Sigmoid colon (tissue), 7 donors: ENCODE measurements around the gene ABHD12. TPM values are rescaled to one million over a fixed set of nuclear protein-coding genes. Genes with fewer than 3 reads are reported as not detected.
A peak's percentile ranks its signal among the peaks of the same experiment; 100 is the strongest.

Experiments
- DNase-seq: peaks from one replicate; pipeline ENCODE4 v3.0.0-alpha.2; 2019
- H3K27ac ChIP-seq, 4 donors: fragments of 200-600 bp; sonication (generic); one replicate each; pipeline ENCODE4 v1.5.1; 2016 to 2019; ENCODE audit warnings: mild to moderate bottlenecking in 1 of 4
- H3K27me3 ChIP-seq, 3 donors: fragments of 200-600 bp; sonication (generic); one replicate each; pipeline ENCODE4 v1.5.1; 2019; ENCODE audit warnings: mild to moderate bottlenecking in 1 of 3
- H3K36me3 ChIP-seq, 4 donors: fragments of 200-600 bp; sonication (generic); one replicate each; pipeline ENCODE4 v1.5.1; 2016 to 2019
- H3K4me1 ChIP-seq, 4 donors: fragments of 200-600 bp; sonication (generic); one replicate each; pipeline ENCODE4 v1.5.1; 2017 to 2019
- H3K4me3 ChIP-seq, 4 donors: fragments of 200-600 bp; sonication (generic); one replicate each; pipeline ENCODE4 v1.5.1; 2017 to 2019; ENCODE audit warnings: mild to moderate bottlenecking in 2 of 4, moderate library complexity in 1 of 4
- H3K9me3 ChIP-seq, 4 donors: fragments of 200-600 bp in 3 of 4; sonication (generic) in 3 of 4; one replicate each; pipeline versions ENCODE4 v1.5.1 to v1.6.1; 2013 to 2019
- EP300 ChIP-seq, 4 donors: sonication (generic); formaldehyde crosslinking; IDR thresholded peaks; one replicate each; pipeline ENCODE4 v1.6.1; 2017; ENCODE audit warnings: antibody characterized with exemption in 4 of 4
- POLR2A ChIP-seq, 2 donors: fragments of 450-650 bp; IDR thresholded peaks; one replicate each; pipeline ENCODE4 v1.6.1; 2016; ENCODE audit warnings: antibody characterized with exemption in 2 of 2, mild to moderate bottlenecking in 2 of 2, moderate library complexity in 2 of 2
- POLR2AphosphoS5 ChIP-seq, 4 donors: sonication (generic); formaldehyde crosslinking; IDR thresholded peaks; one replicate each; pipeline ENCODE4 v1.6.1; 2017; ENCODE audit warnings: antibody characterized with exemption in 4 of 4
- WGBS, 2 donors: extraction: QIAGEN DNeasy Blood & Tissue Kit; methylation state at CpG; one replicate each; pipeline ENCODE4 v1.1.7; 2013; 5-methylcytosine and 5-hydroxymethylcytosine counted together
- intact Hi-C: fragments of 100-400 bp; cut with DNase I; formaldehyde crosslinking; loops from one replicate; pipeline ENCODE4 v1.15.1; 2023
- polyA plus RNA-seq, 3 donors: library from polyadenylated mRNA; stranded (reverse); fragments of 200-250 nt; gene quantifications; one replicate each; pipeline ENCODE4 v1.2.3, GENCODE V29; 2013
- total RNA-seq, 4 donors: library from RNA; depleted of rRNA; stranded (reverse); fragments of >200 nt; gene quantifications; one replicate each; pipeline ENCODE4 v1.1.0, GENCODE V29; 2016
- TF ChIP-seq, protein P1 (sequence below), 4 experiments: fragments of 450-650 bp in 3 of 4; fragments of 200-600 bp in 1 of 4; IDR thresholded peaks; one replicate each; pipeline ENCODE4 v1.5.1; 2016 to 2019; ENCODE audit warnings: antibody characterized with exemption in 4 of 4, mild to moderate bottlenecking in 3 of 4, moderate library complexity in 2 of 4
- donor health status: healthy with polysubstance abuse.
- donor health status: Bipolar disorder and iron deficiency.
- donor health status: healthy.

ABHD12 gene
- total and polyA plus RNA-seq, 7 donors = 18.9 to 49.0 (median 35.7) TPM

DNA sequence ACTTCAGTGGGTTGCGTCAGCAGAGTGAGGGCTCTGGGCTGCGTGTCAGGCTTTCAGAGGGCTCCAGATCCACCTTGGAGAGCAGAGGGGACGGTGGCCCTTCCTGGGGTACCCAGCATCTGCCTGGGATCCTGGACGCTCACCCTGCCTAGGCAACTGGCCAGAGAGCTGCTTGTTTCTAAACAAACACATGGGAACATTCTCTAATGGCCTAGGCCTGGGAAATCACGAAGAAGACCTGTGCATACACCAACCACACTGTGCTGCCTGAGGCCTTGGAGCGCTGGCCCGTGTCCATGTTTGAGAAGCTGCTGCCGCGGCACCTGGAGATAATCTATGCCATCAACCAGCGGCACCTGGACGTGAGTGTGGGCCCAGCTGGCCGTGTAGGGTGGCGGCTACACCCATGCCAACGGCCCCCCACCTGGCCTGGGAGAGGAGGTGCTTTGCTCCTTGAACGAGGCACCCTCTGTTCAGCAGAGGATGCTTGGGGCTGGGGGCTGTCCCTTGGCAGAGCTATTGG is 110.5 kb downstream of the ABHD12 start:
- Histone ChIP-seq H3K9me3 (no peaks in the 10 kb centered on the region), H3K36me3 (peaks cover 50 to 100% (median 86%) of the 10 kb centered on the region in 4 donors), H3K4me3 (no peak overlapping the region), H3K4me1 (peaks cover 0 to 19% (median 6%) of the 10 kb centered on the region in 4 donors), H3K27ac (peak overlapping the region; percentile 44 to 88 (median 78)), H3K27me3 (no peaks in the 10 kb centered on the region)
- DNase-seq = peak; percentile 82
- peak in 1 of 4 donors; percentile 82 for TF ChIP-seq EP300 (IDR thresholded peaks at IDR 0.05)
- peak; percentile 17 to 66 (median 55) for TF ChIP-seq POLR2AphosphoS5 (IDR thresholded peaks at IDR 0.05)
- TF ChIP-seq, protein P1, sequence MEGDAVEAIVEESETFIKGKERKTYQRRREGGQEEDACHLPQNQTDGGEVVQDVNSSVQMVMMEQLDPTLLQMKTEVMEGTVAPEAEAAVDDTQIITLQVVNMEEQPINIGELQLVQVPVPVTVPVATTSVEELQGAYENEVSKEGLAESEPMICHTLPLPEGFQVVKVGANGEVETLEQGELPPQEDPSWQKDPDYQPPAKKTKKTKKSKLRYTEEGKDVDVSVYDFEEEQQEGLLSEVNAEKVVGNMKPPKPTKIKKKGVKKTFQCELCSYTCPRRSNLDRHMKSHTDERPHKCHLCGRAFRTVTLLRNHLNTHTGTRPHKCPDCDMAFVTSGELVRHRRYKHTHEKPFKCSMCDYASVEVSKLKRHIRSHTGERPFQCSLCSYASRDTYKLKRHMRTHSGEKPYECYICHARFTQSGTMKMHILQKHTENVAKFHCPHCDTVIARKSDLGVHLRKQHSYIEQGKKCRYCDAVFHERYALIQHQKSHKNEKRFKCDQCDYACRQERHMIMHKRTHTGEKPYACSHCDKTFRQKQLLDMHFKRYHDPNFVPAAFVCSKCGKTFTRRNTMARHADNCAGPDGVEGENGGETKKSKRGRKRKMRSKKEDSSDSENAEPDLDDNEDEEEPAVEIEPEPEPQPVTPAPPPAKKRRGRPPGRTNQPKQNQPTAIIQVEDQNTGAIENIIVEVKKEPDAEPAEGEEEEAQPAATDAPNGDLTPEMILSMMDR (IDR thresholded peaks at IDR 0.05) = no peak
- TF ChIP-seq POLR2A (IDR thresholded peaks at IDR 0.05) = no peak
- intact Hi-C loops = no loop called here
- 69 to 78% methylated on average over 15 of the region's 15 CpGs for WGBS, 2 donors

DNA sequence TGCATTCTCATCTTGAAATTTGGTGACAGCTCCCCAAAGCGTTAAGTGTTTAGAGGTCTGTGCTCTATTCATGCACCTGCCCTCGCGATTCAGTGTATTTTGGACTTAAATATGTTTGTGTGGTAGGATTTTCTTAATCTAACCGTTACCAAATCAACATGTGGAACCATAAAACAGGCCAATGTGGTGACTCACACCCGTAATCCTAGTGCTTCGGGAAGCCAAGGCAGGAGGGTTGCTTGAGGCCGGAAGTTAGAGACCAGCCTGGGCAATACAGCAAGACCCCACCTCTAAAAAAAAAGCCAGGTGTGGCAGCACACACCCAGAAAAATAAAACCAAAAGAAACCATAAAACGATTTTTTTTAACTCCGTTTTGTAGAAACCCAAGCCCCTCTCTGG is 111.2 kb downstream of the ABHD12 start:
- peaks cover 0 to 26% (median 10%) of the 10 kb centered on the region in 4 donors for H3K4me1 ChIP-seq
- no peaks in the 10 kb centered on the region for H3K27me3 ChIP-seq
- TF ChIP-seq POLR2AphosphoS5 (IDR thresholded peaks at IDR 0.05) (no peak), POLR2A (IDR thresholded peaks at IDR 0.05) (no peak), EP300 (IDR thresholded peaks at IDR 0.05) (no peak)
- TF ChIP-seq, protein P1 (IDR thresholded peaks at IDR 0.05) = no peak
- no peak overlapping the region for H3K4me3 ChIP-seq
- 33 to 79% methylated on average over 9 of the region's 9 CpGs for WGBS, 2 donors
- peak overlapping the region; percentile 44 to 88 (median 78) for H3K27ac ChIP-seq
- no peak for DNase-seq
- no peaks in the 10 kb centered on the region for H3K9me3 ChIP-seq
- H3K36me3 ChIP-seq = peaks cover 50 to 100% (median 88%) of the 10 kb centered on the region in 4 donors
- intact Hi-C loops = no loop called here

DNA sequence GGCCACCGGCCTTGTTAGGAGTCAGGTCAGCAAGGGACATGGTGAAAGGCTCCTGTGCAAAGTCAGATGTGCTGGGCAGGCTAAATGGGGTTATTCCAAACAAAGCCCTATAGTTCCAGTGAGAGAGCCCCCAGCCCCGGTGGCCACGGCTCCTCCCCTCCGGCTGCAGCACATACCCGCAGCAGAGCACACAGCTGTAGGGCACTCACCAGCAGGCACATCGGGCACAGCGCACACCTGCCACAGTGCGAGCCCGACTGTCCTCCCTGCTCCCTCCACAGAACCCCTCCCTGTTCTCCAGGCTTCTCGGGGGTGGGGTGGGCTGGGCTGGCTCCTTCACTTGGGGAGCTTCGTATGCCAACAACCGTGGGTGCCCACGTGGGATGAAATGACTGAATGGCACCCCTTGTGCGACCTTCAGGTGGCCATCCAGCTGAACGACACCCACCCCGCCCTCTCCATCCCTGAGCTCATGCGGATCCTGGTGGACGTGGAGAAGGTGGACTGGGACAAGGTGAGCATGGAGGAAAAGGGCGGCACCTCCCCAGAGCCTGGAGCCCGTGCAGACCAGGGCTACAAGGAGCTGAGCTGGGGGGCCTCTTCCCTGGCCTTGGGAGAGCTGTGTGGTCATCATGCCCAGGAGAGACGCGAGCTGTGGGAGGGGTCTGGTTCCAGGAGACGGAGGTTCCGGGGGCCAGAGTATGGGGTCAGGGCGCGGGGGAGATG is 111.8 kb downstream of the ABHD12 start:
- Histone ChIP-seq H3K4me3 (no peak overlapping the region), H3K36me3 (peaks cover 45 to 99% (median 85%) of the 10 kb centered on the region in 4 donors), H3K27me3 (no peaks in the 10 kb centered on the region), H3K9me3 (no peaks in the 10 kb centered on the region), H3K4me1 (peaks cover 0 to 32% (median 16%) of the 10 kb centered on the region in 4 donors), H3K27ac (peak overlapping the region; percentile 44 to 88 (median 78))
- WGBS, 2 donors = 93 to 95% methylated on average over 26 of the region's 26 CpGs
- peak; percentile 62 for DNase-seq
- no peak for TF ChIP-seq POLR2A (IDR thresholded peaks at IDR 0.05)
- no peak for TF ChIP-seq POLR2AphosphoS5 (IDR thresholded peaks at IDR 0.05)
- intact Hi-C loops = no loop called here

DNA sequence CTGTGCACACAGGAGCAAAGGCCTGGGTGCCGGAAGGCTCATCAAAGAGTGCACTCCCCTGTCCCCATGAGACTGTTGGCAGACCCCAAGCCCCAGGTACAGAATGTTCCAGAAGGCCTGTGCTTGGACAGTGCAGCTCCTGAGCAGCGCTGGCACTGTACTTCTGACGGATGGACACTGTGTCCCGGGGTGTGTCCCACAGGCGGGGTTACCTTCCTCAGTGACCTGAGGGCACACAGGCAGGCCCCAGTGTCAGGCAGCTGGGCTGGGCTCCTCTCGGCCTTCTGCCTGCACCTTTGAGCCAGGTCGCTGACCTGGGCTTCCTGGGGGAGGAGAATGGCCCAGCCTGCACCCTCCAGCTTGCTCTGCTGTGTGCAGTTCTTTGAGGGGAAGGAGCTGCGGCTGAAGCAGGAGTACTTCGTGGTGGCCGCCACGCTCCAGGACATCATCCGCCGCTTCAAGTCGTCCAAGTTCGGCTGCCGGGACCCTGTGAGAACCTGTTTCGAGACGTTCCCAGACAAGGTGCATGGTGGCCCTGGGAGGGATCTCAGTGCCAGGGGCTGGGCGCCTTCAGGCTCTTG is 112.6 kb downstream of the ABHD12 start:
- peak overlapping the region in 3 of 4 donors; percentile 77 to 88 (median 84) for H3K27ac ChIP-seq
- TF ChIP-seq, protein P1 (IDR thresholded peaks at IDR 0.05) = no peak
- TF ChIP-seq EP300 (IDR thresholded peaks at IDR 0.05) (peak in 1 of 4 donors; percentile 50), POLR2AphosphoS5 (IDR thresholded peaks at IDR 0.05) (no peak), POLR2A (IDR thresholded peaks at IDR 0.05) (no peak)
- DNase-seq = peak; percentile 62
- no peaks in the 10 kb centered on the region for H3K27me3 ChIP-seq
- H3K9me3 ChIP-seq = no peaks in the 10 kb centered on the region
- intact Hi-C loops = no loop called here
- H3K36me3 ChIP-seq = peaks cover 37 to 97% (median 78%) of the 10 kb centered on the region in 4 donors
- no peak overlapping the region for H3K4me3 ChIP-seq
- peaks cover 0 to 40% (median 23%) of the 10 kb centered on the region in 4 donors for H3K4me1 ChIP-seq
- 91 to 95% methylated on average over 19 of the region's 19 CpGs for WGBS, 2 donors
